GM21390 (cell line): ENCODE results near the gene LRP1-AS.

Experiments used
- ATAC-seq: cut with Tn5 transposase; IDR thresholded peaks from one replicate; pipeline ENCODE4 v1.9.1; 2021; ENCODE audit not compliant: unreplicated experiment

The LRP1-AS gene

GRCh38 chr12:57180321-57180989 is 33.0 kb upstream of the LRP1-AS start:
- no peak for ATAC-seq

GRCh38 chr12:57179331-57180086 is 32.1 kb upstream of the LRP1-AS start:
- ATAC-seq, result no peak

- no peak for ATAC-seq
These were observed 30.8 kb upstream of the LRP1-AS start for GRCh38 chr12:57178213-57178612.

- ATAC-seq, result no peak
These were observed 29.9 kb upstream of the LRP1-AS start for GRCh38 chr12:57177354-57177753.

- ATAC-seq, result no peak
These were observed 29.4 kb upstream of the LRP1-AS start for GRCh38 chr12:57176846-57177245.

GRCh38 chr12:57176139-57176477 is 28.7 kb upstream of the LRP1-AS start:
- no peak for ATAC-seq

- ATAC-seq, result no peak
These were observed 28.2 kb upstream of the LRP1-AS start for GRCh38 chr12:57175428-57176138.

- no peak for ATAC-seq
These were observed 26.3 kb upstream of the LRP1-AS start for GRCh38 chr12:57173683-57174082.

- ATAC-seq, result no peak
These were observed 25.7 kb upstream of the LRP1-AS start for GRCh38 chr12:57173089-57173488.

- no peak for ATAC-seq
These were observed 24.2 kb upstream of the LRP1-AS start for GRCh38 chr12:57171668-57172067.

GRCh38 chr12:57170927-57171326 is 23.5 kb upstream of the LRP1-AS start:
- no peak for ATAC-seq

- no peak for ATAC-seq
These were observed 23.0 kb upstream of the LRP1-AS start for GRCh38 chr12:57170408-57170807.

GRCh38 chr12:57169969-57170368 is 22.6 kb upstream of the LRP1-AS start:
- no peak for ATAC-seq

- ATAC-seq, result no peak
These were observed 21.8 kb upstream of the LRP1-AS start for GRCh38 chr12:57169046-57169795.

GRCh38 chr12:57168058-57168457 is 20.6 kb upstream of the LRP1-AS start:
- no peak for ATAC-seq

- no peak for ATAC-seq
These were observed 19.6 kb upstream of the LRP1-AS start for GRCh38 chr12:57166971-57167371.

- no peak for ATAC-seq
These were observed 18.3 kb upstream of the LRP1-AS start for GRCh38 chr12:57165741-57166140.

GRCh38 chr12:57164966-57165625 is 17.7 kb upstream of the LRP1-AS start:
- ATAC-seq, result no peak

GRCh38 chr12:57164454-57164853 is 17.0 kb upstream of the LRP1-AS start:
- no peak for ATAC-seq

GRCh38 chr12:57162553-57163125 is 15.2 kb upstream of the LRP1-AS start:
- ATAC-seq, result no peak

- ATAC-seq, result no peak
These were observed 14.1 kb upstream of the LRP1-AS start for GRCh38 chr12:57161491-57161890.
